OCI-LY1 (cell line): Measurements from ENCODE around the gene NFIA.

Experiments
- H2AFZ ChIP-seq: fragments of 200-600 bp; sonication (generic), shearing (Covaris generic); 2 replicates; pipeline ENCODE4 v1.6.0; 2014; ENCODE audit warnings: antibody characterized with exemption, mild to moderate bottlenecking, low read length
- H3F3A ChIP-seq: fragments of 200-600 bp; sonication (generic), shearing (Covaris generic); 2 replicates; pipeline ENCODE4 v1.6.0; 2014; ENCODE audit warnings: mild to moderate bottlenecking, antibody characterized with exemption, low read length, moderate library complexity; ENCODE audit not compliant: insufficient read depth
- H3K27ac ChIP-seq: fragments of 200-600 bp; sonication (generic); 2 replicates; pipeline ENCODE4 v1.5.1; 2014; ENCODE audit warnings: low read length, mixed run types, mild to moderate bottlenecking, low read depth; ENCODE audit not compliant: poor library complexity, severe bottlenecking
- H3K27me3 ChIP-seq: fragments of 200-600 bp; sonication (generic); 2 replicates; pipeline ENCODE4 v1.6.0; 2014; ENCODE audit warnings: antibody characterized with exemption, mild to moderate bottlenecking, low read length, moderate library complexity; ENCODE audit not compliant: insufficient read depth
- H3K36me3 ChIP-seq: fragments of 200-600 bp; sonication (generic); 2 replicates; pipeline ENCODE4 v1.6.1; 2014; ENCODE audit warnings: mild to moderate bottlenecking, antibody characterized with exemption, low read length, moderate library complexity, mixed read lengths; ENCODE audit not compliant: insufficient read depth
- H3K4me1 ChIP-seq: fragments of 200-600 bp; sonication (generic); 2 replicates; pipeline ENCODE4 v1.5.1; 2014; ENCODE audit warnings: mild to moderate bottlenecking, low read length, moderate library complexity; ENCODE audit not compliant: insufficient read depth, severe bottlenecking
- H3K4me2 ChIP-seq: fragments of 200-600 bp; sonication (generic), shearing (Covaris generic); 2 replicates; pipeline ENCODE4 v1.6.1; 2014; ENCODE audit warnings: low read length
- H3K4me3 ChIP-seq: fragments of 200-600 bp; sonication (generic); 2 replicates; pipeline ENCODE4 v1.5.1; 2014; ENCODE audit warnings: low read length, low read depth, mild to moderate bottlenecking, mixed read lengths; ENCODE audit not compliant: poor library complexity, severe bottlenecking
- H3K79me2 ChIP-seq: fragments of 200-600 bp; shearing (Covaris generic); 2 replicates; pipeline ENCODE4 v1.6.1; 2016; ENCODE audit warnings: mixed run types, low read length, mixed read lengths; ENCODE audit not compliant: insufficient read depth
- H3K9ac ChIP-seq: fragments of 200-600 bp; sonication (generic), shearing (Covaris generic); 2 replicates; pipeline ENCODE4 v1.6.1; 2014; ENCODE audit warnings: mild to moderate bottlenecking, low read length, mixed read lengths
- H3K9me2 ChIP-seq: fragments of 200-600 bp; sonication (generic), shearing (Covaris generic); 2 replicates; pipeline ENCODE4 v1.6.1; 2014; ENCODE audit warnings: low read depth, mild to moderate bottlenecking, low read length, mixed read lengths
- H3K9me3 ChIP-seq: fragments of 200-600 bp; shearing (Covaris generic); 2 replicates; pipeline ENCODE4 v1.6.1; 2014; ENCODE audit warnings: low read length, mixed read lengths
- H4K20me1 ChIP-seq: fragments of 200-600 bp; sonication (generic), shearing (Covaris generic); 2 replicates; pipeline ENCODE4 v1.6.0; 2016; ENCODE audit warnings: mild to moderate bottlenecking, low read length; ENCODE audit not compliant: insufficient read depth
- CTCF ChIP-seq: fragments of 200-600 bp; sonication (generic), shearing (Covaris generic); IDR thresholded peaks from 2 replicates; pipeline ENCODE4 v1.5.1; 2017; ENCODE audit warnings: mild to moderate bottlenecking, antibody characterized with exemption, low read length, moderate library complexity, mixed read lengths
- EZH2 ChIP-seq: fragments of 200-600 bp; sonication (generic), shearing (Covaris generic); IDR thresholded peaks from 2 replicates; pipeline ENCODE4 v1.8.0; 2017; ENCODE audit warnings: borderline replicate concordance, mixed run types, mild to moderate bottlenecking, antibody characterized with exemption, low read length, moderate library complexity, mixed read lengths

The NFIA gene

GRCh38 chr1:61294930-61295329 lies 212.6 kb downstream of the NFIA start:
- no peak overlapping the region for H3K4me3 ChIP-seq
- no peaks in the 10 kb centered on the region for H3F3A ChIP-seq
- H3K79me2 ChIP-seq, result no peaks in the 10 kb centered on the region
- peaks cover 5% of the 10 kb centered on the region; the same call in 1 of the 2 replicates for H3K9me3 ChIP-seq
- no peaks in the 10 kb centered on the region for H3K4me1 ChIP-seq
- H3K4me2 ChIP-seq, result no peak overlapping the region
- no peaks in the 10 kb centered on the region for H3K27me3 ChIP-seq
- no peaks in the 10 kb centered on the region for H3K9me2 ChIP-seq
- H4K20me1 ChIP-seq, result no peaks in the 10 kb centered on the region
- no peak for TF ChIP-seq EZH2
- TF ChIP-seq CTCF, result no peak
- no peak overlapping the region for H3K27ac ChIP-seq
- no peak overlapping the region for H3K9ac ChIP-seq
- 0 out of 2 replicates have a peak, but pooled peaks cover 8% of the 10 kb centered on the region for H3K36me3 ChIP-seq
- H2AFZ ChIP-seq, result no peak overlapping the region

- H3F3A ChIP-seq, result no peaks in the 10 kb centered on the region
- H3K79me2 ChIP-seq, result no peaks in the 10 kb centered on the region
- H4K20me1 ChIP-seq, result no peaks in the 10 kb centered on the region
- H2AFZ ChIP-seq, result no peak overlapping the region
- H3K9me2 ChIP-seq, result no peaks in the 10 kb centered on the region
- H3K36me3 ChIP-seq, result 0 out of 2 replicates have a peak, but pooled peaks cover 8% of the 10 kb centered on the region
- no peak overlapping the region for H3K9ac ChIP-seq
- TF ChIP-seq CTCF (no peak), EZH2 (no peak)
- H3K27ac ChIP-seq, result no peak overlapping the region
- H3K27me3 ChIP-seq, result no peaks in the 10 kb centered on the region
- H3K9me3 ChIP-seq, result peaks cover 5% of the 10 kb centered on the region; the same call in 1 of the 2 replicates
- no peak overlapping the region for H3K4me2 ChIP-seq
- no peaks in the 10 kb centered on the region for H3K4me1 ChIP-seq
- no peak overlapping the region for H3K4me3 ChIP-seq
Observed at GRCh38 chr1:61295818-61296537, 213.6 kb downstream of the NFIA start.

- peaks cover 8% of the 10 kb centered on the region; the same call in 1 of the 2 replicates for H3K36me3 ChIP-seq
- H3K27ac ChIP-seq, result no peak overlapping the region
- H3K79me2 ChIP-seq, result no peaks in the 10 kb centered on the region
- H3K9ac ChIP-seq, result no peak overlapping the region
- H2AFZ ChIP-seq, result no peak overlapping the region
- H4K20me1 ChIP-seq, result no peaks in the 10 kb centered on the region
- H3K9me3 ChIP-seq, result peaks cover 5% of the 10 kb centered on the region; the same call in 1 of the 2 replicates
- H3F3A ChIP-seq, result no peaks in the 10 kb centered on the region
- H3K4me2 ChIP-seq, result no peak overlapping the region
- TF ChIP-seq CTCF (no peak), EZH2 (no peak)
- H3K4me1 ChIP-seq, result no peaks in the 10 kb centered on the region
- no peaks in the 10 kb centered on the region for H3K9me2 ChIP-seq
- H3K4me3 ChIP-seq, result no peak overlapping the region
- H3K27me3 ChIP-seq, result no peaks in the 10 kb centered on the region
Observed at GRCh38 chr1:61297887-61298286, 215.5 kb downstream of the NFIA start.
